Bronchial epithelial cell (primary cell): ENCODE measurements around the gene ENPP3. TPM values are rescaled to one million over a fixed set of nuclear protein-coding genes. Genes with fewer than 3 reads are reported as not detected.
"Not testable (repeated sequence)": the region's sequence is repeated elsewhere in the genome, so short reads cannot be mapped to it uniquely, and the experiment has no call there.

Source experiments
- DNase-seq: peaks from one replicate; pipeline ENCODE4 v3.0.0-alpha.2; 2010; ENCODE audit warnings: low read depth
- FAIRE-seq: peaks from 2 replicates; lab custom pipeline; 2011; peaks lifted over from hg19 to GRCh38; lab: Jason Lieb, UNC
- H3K27me3 ChIP-seq: 2 replicates; pipeline ENCODE4 v1.5.1; 2011; ENCODE audit warnings: low read length; ENCODE audit not compliant: control insufficient read depth, insufficient read depth
- H3K36me3 ChIP-seq: 2 replicates; pipeline ENCODE4 v1.5.1; 2011; ENCODE audit warnings: low read length; ENCODE audit not compliant: control insufficient read depth, insufficient read depth
- H3K4me3 ChIP-seq: 2 replicates; pipeline ENCODE4 v1.5.1; 2011; ENCODE audit warnings: mild to moderate bottlenecking, low read depth, low read length, control low read depth
- CTCF ChIP-seq: IDR thresholded peaks from 2 replicates; pipeline ENCODE4 v1.5.1; 2011; ENCODE audit warnings: mild to moderate bottlenecking, moderate library complexity, low read length, control low read depth, inconsistent platforms; ENCODE audit not compliant: insufficient read depth, severe bottlenecking
- total RNA-seq: library from RNA; depleted of rRNA; stranded (reverse); fragments of >200 nt; gene quantifications from 2 replicates; pipeline ENCODE4 v1.2.1, GENCODE V29; 2014

Gene ENPP3
- total RNA-seq, 1 donor from 2014 or later, result not detected

DNA sequence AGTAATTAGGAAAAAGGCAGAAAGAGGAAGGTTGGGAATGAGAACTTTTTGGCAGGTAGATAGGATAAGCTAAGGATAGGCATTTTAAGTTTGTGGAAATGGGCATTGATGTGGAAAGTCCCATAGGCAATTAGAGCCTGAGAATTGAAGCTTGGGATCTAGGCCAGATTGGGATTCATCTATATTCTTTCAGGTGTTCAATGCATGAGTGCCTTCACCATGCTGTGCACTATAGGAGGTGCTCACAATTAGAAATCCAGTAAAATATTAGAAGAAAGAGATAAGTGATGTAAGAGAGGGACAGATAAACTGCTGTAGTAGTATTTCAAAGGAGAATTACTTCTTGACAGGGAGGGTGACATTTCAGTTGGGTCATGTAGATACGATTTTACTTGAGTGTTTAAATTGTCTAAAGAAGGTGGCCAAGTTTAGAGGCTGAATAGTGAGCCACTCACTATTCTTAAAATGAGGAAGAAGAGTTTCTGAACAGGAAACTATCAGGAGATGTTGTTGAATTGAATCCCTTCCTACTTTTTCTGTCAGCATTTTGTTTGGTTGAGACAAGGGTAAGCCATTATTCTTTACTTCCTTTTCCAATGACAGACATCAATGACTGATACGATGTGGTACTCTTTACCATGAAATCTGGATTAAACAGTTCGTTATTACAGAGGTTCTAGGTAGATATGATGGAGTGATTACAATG is 104.7 kb downstream of the ENPP3 start:
- no peak for TF ChIP-seq CTCF
- H3K36me3 ChIP-seq, result no peaks in the 10 kb centered on the region
- no peaks in the 10 kb centered on the region for H3K27me3 ChIP-seq
- FAIRE-seq (no peak), DNase-seq (no peak)
- H3K4me3 ChIP-seq, result no peak overlapping the region

DNA sequence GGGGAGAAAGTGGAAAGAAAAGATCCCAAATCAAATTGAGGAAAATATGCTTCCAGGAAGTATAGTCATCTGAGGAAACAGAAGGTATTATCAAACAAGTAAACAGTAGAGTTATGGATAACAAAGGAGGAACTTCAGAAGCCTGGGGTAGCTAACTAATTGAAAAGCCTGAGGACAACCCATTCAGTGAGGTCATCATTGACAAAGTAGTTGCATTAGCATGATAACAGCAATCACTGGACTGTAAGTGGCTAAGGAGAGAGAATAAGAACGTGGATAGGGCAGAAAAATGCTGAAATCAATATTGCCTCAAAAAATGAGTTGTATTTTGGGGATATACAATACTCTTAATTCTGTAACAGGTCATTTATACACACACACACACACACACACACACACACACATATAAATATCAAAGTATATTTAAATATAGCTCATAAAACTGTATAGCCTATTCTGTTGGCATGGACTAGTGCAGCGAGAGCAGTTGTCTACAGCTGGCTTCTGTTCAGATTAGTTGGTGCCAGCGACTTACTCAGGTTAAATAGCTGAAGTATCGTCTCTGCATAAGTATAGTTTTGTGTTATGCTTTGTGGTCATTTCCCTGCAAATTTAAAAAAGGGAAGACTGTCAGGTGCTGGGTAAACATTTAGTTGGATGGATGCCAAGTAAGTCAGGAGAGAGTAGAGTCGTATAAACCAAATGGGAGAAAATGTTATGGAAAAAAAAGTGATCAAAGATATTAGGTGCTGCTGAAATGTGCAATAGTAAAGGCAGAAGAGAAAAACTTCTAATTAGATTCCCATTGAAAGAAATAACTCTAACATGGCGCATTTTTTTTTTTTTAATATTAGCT is 107.6 kb downstream of the ENPP3 start:
- DNase-seq, result no peak
- no peaks in the 10 kb centered on the region for H3K36me3 ChIP-seq
- no peaks in the 10 kb centered on the region for H3K27me3 ChIP-seq
- no peak for TF ChIP-seq CTCF
- FAIRE-seq, result no peak
- no peak overlapping the region for H3K4me3 ChIP-seq

DNA sequence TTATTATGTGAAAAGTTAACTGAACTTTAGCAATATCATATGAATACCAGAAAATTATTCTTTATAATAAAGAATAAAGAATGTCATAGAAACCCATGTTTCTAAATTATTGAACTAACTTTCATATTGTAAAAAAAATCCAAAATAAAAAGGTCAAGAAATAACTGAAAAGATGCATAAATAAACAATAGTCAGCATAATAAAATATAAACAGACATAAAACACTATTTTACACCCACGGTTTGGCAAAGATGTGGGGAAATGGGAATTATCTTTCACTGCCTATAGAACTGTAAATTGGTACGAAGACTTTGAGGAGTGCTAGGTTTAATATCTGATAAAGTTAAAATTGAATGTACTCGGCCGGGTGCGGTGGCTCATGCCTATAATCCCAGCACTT is 108.4 kb downstream of the ENPP3 start:
- Histone ChIP-seq H3K36me3 (no peaks in the 10 kb centered on the region), H3K4me3 (no peak overlapping the region), H3K27me3 (no peaks in the 10 kb centered on the region)
- TF ChIP-seq CTCF, result no peak
- FAIRE-seq (no peak), DNase-seq (no peak)

- no peak for FAIRE-seq
Observed at GRCh38 chr6:131747821-131748353, 110.8 kb downstream of the ENPP3 start.

GRCh38 chr6:131749023-131749422 is 111.9 kb downstream of the ENPP3 start:
- no peaks in the 10 kb centered on the region for H3K36me3 ChIP-seq
- no peak for DNase-seq
- no peaks in the 10 kb centered on the region for H3K27me3 ChIP-seq
- H3K4me3 ChIP-seq, result no peak overlapping the region
- no peak for TF ChIP-seq CTCF
- FAIRE-seq, result no peak

More at GRCh38 chr6:131747821-131748353, 110.8 kb downstream of the ENPP3 start:
- H3K36me3 ChIP-seq, result no peaks in the 10 kb centered on the region
- no peaks in the 10 kb centered on the region for H3K27me3 ChIP-seq
- no peak for DNase-seq
- TF ChIP-seq CTCF, result no peak
- no peak overlapping the region for H3K4me3 ChIP-seq

DNA sequence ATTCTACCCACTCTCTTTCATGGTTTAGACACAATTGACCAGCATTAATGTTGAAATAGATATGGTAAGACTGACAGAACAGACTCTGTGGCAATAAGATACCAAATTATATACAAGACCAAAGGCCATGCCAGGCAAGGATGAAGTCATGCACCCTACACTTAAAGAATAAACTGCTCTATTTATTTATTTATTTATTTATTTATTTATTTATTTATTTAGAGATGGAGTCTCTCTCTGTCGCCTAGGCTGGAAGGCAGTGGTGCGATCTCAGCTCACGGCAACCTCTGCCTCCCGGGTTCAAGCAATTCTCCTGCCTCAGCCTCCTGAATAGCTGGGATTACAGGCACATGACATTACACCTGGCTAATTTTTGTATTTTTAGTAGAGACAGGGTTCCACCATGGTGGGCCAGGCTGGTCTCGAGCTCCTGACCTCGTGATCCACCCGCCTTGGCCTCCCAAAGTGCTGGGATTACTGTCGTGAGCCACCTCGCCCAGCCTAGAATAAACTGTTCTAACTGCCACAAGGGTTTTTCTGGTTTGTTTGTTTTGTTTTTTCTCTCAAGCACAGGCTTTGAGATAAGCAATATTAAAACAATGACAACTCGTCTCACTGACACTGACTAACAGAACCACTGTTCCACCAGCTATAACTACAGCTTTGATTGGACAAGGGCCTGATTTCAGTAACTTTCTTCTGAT is 114.1 kb downstream of the ENPP3 start:
- not testable (repeated sequence) for H3K36me3 ChIP-seq, H3K4me3 ChIP-seq, DNase-seq, FAIRE-seq, H3K27me3 ChIP-seq
